Islet precursor cell (in vitro differentiated cells): ENCODE measurements around the gene ADORA2A.

Source experiments
- DNase-seq: peaks from one replicate; pipeline ENCODE4 v3.0.0-alpha.2; 2018

The ADORA2A gene

GRCh38 chr22:24433828-24434470 lies 6.5 kb downstream of the ADORA2A start:
- no peak for DNase-seq

- DNase-seq = no peak
Measured at GRCh38 chr22:24434471-24435322, 7.3 kb downstream of the ADORA2A start.

- no peak for DNase-seq
Measured at GRCh38 chr22:24435323-24435645, 7.9 kb downstream of the ADORA2A start.

- DNase-seq = peak; percentile 34
Measured at GRCh38 chr22:24435861-24436371, 8.5 kb downstream of the ADORA2A start.

GRCh38 chr22:24436553-24436952 lies 9.2 kb downstream of the ADORA2A start:
- peak; percentile 44 for DNase-seq

- peak; percentile 45 for DNase-seq
Measured at GRCh38 chr22:24437091-24437490, 9.7 kb downstream of the ADORA2A start.

GRCh38 chr22:24437741-24438328 lies 10.4 kb downstream of the ADORA2A start:
- peak; percentile 90 for DNase-seq

- no peak for DNase-seq
Measured at GRCh38 chr22:24440270-24440717, 12.9 kb downstream of the ADORA2A start.

- DNase-seq = no peak
Measured at GRCh38 chr22:24440718-24441405, 13.5 kb downstream of the ADORA2A start.

- DNase-seq = no peak
Measured at GRCh38 chr22:24441406-24442351, 14.3 kb downstream of the ADORA2A start.

GRCh38 chr22:24442352-24442744 lies 14.9 kb downstream of the ADORA2A start:
- no peak for DNase-seq

- DNase-seq = no peak
Measured at GRCh38 chr22:24443668-24444067, 16.3 kb downstream of the ADORA2A start.

GRCh38 chr22:24444251-24444650 lies 16.9 kb downstream of the ADORA2A start:
- DNase-seq = no peak

- no peak for DNase-seq
Measured at GRCh38 chr22:24444729-24445466, 17.5 kb downstream of the ADORA2A start.

- peak; percentile 73 for DNase-seq
Measured at GRCh38 chr22:24445481-24446259, 18.3 kb downstream of the ADORA2A start.

GRCh38 chr22:24446260-24446611 lies 18.8 kb downstream of the ADORA2A start:
- no peak for DNase-seq

GRCh38 chr22:24450610-24451009 lies 23.2 kb downstream of the ADORA2A start:
- DNase-seq = peak; percentile 79

- no peak for DNase-seq
Measured at GRCh38 chr22:24451162-24451561, 23.8 kb downstream of the ADORA2A start.

- DNase-seq = no peak
Measured at GRCh38 chr22:24453853-24454252, 26.5 kb downstream of the ADORA2A start.

- no peak for DNase-seq
Measured at GRCh38 chr22:24455039-24455438, 27.6 kb downstream of the ADORA2A start.
